ENCODE data around the gene DTNA.

- no peak for TF ChIP-seq GATA2 (IDR thresholded peaks at IDR 0.05; ENCODE audit: low read depth, low read length)
- no peak for TF ChIP-seq GATA3 (IDR thresholded peaks at IDR 0.05; ENCODE audit: low read depth, low read length)
These were observed 34.5 kb downstream of the DTNA start for GRCh38 chr18:34744569-34744968.

Data from SH-SY5Y (cell line).